GM23338 (cell line): ENCODE results near the gene SSH2.

Source experiments
- CTCF ChIP-seq, 2 experiments: fragments of 200-600 bp in 1 of 2; sonication (generic) in 1 of 2; conservative IDR thresholded peaks; 2 replicates each; pipeline versions ENCODE4 v1.5.1 to v1.6.1; 2016 to 2017; ENCODE audit warnings: antibody characterized with exemption in 2 of 2, low read depth in 2 of 2, mild to moderate bottlenecking in 2 of 2, moderate library complexity in 1 of 2
- ETS1 ChIP-seq: IDR thresholded peaks from 2 replicates; pipeline ENCODE4 v1.6.1; 2016; ENCODE audit warnings: antibody characterized with exemption
- EZH2 ChIP-seq: fragments of 200-600 bp; sonication (generic); IDR thresholded peaks from one replicate; pipeline ENCODE4 v1.8.0; 2017; ENCODE audit warnings: antibody characterized with exemption, mild to moderate bottlenecking, low read depth; ENCODE audit not compliant: unreplicated experiment
- JUNB ChIP-seq: IDR thresholded peaks from one replicate; pipeline ENCODE4 v1.6.1; 2016; ENCODE audit warnings: antibody characterized with exemption; ENCODE audit not compliant: unreplicated experiment

- no peak for TF ChIP-seq CTCF (conservative IDR thresholded peaks at IDR 0.05; ENCODE audit: low read depth in 2 of 2)
- TF ChIP-seq EZH2: no peak
- TF ChIP-seq JUNB: no peak
- no peak for TF ChIP-seq ETS1
Observed at GRCh38 chr17:29760279-29761039, 169.6 kb downstream of the SSH2 start.
